ENCODE results near the gene ONECUT3. TPM values are rescaled to one million over a fixed set of nuclear protein-coding genes. Genes with fewer than 3 reads are reported as not detected.

ONECUT3 gene
- total RNA-seq, 3 donors from 2014 or later, result not detected

- intact Hi-C loops (cut with DNase I, micrococcal nuclease), result no loop called here
- no peak for ATAC-seq
- no peak for DNase-seq
- TF ChIP-seq CTCF (IDR thresholded peaks at IDR 0.05), result no peak
- Histone ChIP-seq H3K4me1 (ENCODE audit: low read depth) (no peaks in the 10 kb centered on the region), H3K36me3 (ENCODE audit: low read depth) (no peaks in the 10 kb centered on the region), H3K9me3 (no peaks in the 10 kb centered on the region), H3K4me3 (no peak overlapping the region)
These were observed 30.0 kb downstream of the ONECUT3 start for GRCh38 chr19:1783354-1783753.

GRCh38 chr19:1783874-1784273, 30.6 kb downstream of the ONECUT3 start:
- Histone ChIP-seq H3K4me3 (no peak overlapping the region), H3K4me1 (ENCODE audit: low read depth) (no peaks in the 10 kb centered on the region), H3K36me3 (ENCODE audit: low read depth) (no peaks in the 10 kb centered on the region), H3K9me3 (no peaks in the 10 kb centered on the region)
- DNase-seq (no peak), ATAC-seq (no peak)
- intact Hi-C loops (cut with DNase I, micrococcal nuclease), result no loop called here
- no peak for TF ChIP-seq CTCF (IDR thresholded peaks at IDR 0.05)

GRCh38 chr19:1785310-1785709, 32.0 kb downstream of the ONECUT3 start:
- DNase-seq (no peak), ATAC-seq (no peak)
- no peaks in the 10 kb centered on the region for H3K4me1 ChIP-seq (ENCODE audit: low read depth)
- intact Hi-C loops (cut with DNase I, micrococcal nuclease), result no loop called here
- H3K36me3 ChIP-seq (ENCODE audit: low read depth), result no peaks in the 10 kb centered on the region
- H3K9me3 ChIP-seq, result no peaks in the 10 kb centered on the region
- H3K4me3 ChIP-seq, result no peak overlapping the region
- no peak for TF ChIP-seq CTCF (IDR thresholded peaks at IDR 0.05)

- no peaks in the 10 kb centered on the region for H3K36me3 ChIP-seq (ENCODE audit: low read depth)
- no peak for ATAC-seq
- TF ChIP-seq CTCF (IDR thresholded peaks at IDR 0.05), result no peak
- DNase-seq, result no peak
- H3K4me3 ChIP-seq, result no peak overlapping the region
- no peaks in the 10 kb centered on the region for H3K4me1 ChIP-seq (ENCODE audit: low read depth)
- intact Hi-C loops (cut with DNase I, micrococcal nuclease), result no loop called here
- no peaks in the 10 kb centered on the region for H3K9me3 ChIP-seq
These were observed 33.4 kb downstream of the ONECUT3 start for GRCh38 chr19:1786668-1787067.

GRCh38 chr19:1787116-1787515, 33.8 kb downstream of the ONECUT3 start:
- Histone ChIP-seq H3K4me3 (no peak overlapping the region), H3K36me3 (ENCODE audit: low read depth) (no peaks in the 10 kb centered on the region), H3K9me3 (no peaks in the 10 kb centered on the region), H3K4me1 (ENCODE audit: low read depth) (no peaks in the 10 kb centered on the region)
- intact Hi-C loops (cut with DNase I, micrococcal nuclease), result no loop called here
- ATAC-seq (no peak), DNase-seq (no peak)
- TF ChIP-seq CTCF (IDR thresholded peaks at IDR 0.05), result no peak
